Stimulated activated CD8-positive, alpha-beta memory T cell treated with anti-CD3 and anti-CD28 coated beads, Interleukin-15, amount 100 ng/mL, for 24 hours (primary cell): ENCODE measurements around the gene NCOA1.
A peak's percentile ranks its signal among the peaks of the same experiment; 100 is the strongest.
"Not testable (repeated sequence)": the region's sequence is repeated elsewhere in the genome, so short reads cannot be mapped to it uniquely, and the experiment has no call there.

Source experiments
- DNase-seq: peaks from one replicate; pipeline ENCODE4 v3.0.0-alpha.2; 2020; ENCODE audit warnings: low read depth

Gene NCOA1

DNA sequence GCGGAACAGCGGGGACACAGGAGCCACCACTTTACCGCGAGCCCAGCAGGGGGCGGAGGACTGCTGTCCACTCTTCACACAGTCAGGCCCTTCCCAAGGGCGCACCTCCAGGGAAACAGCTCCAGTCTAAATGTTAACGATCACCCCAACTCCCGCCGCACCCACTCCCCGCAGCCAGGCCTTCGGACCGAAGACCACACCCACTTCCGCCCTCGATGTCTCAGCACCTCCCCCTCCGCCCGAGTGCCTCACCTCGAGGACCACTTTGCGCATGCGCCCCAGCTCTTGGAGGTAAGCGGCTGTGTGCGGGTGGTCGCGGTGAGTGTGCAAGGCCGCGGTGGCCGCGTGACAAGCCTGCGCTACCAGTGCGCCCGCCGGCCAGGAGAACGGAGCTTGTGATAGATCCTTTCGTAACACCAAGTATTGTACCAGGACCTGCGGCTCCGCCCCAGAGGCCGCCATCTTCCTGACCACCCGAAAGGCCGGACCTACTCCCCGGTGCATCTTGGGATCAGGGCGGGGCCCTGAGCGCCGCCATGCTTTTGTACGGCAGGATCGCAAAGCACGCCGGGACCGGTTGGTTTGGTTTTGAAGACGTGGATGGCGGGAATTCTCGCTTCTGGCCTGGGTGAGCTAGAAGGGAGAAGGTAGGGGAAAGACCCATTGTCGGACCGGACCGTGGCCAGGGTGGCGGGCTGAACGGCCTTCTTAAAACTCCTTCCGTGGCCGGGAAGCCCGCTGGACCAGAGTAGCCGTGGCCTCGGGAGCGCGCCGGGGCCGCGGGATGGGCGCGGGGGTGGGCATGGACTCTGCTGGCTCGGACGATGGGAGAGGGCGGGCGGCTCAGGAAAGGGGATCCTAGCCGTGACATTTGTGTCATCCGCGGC, 302.1 kb downstream of the NCOA1 start, which contains the start of the genes CENPO and PTRHD1:
Gene CENPO, plus strand, starts transcription at position 552 of the 887 bp plus-strand sequence. CDS start 495 bp downstream, outside the sequence.
Gene PTRHD1, minus strand, starts transcription at position 518 of the 887 bp plus-strand sequence. Its CDS starts 14 bp downstream, at position 504.
- DNase-seq = peak; percentile 84

DNA sequence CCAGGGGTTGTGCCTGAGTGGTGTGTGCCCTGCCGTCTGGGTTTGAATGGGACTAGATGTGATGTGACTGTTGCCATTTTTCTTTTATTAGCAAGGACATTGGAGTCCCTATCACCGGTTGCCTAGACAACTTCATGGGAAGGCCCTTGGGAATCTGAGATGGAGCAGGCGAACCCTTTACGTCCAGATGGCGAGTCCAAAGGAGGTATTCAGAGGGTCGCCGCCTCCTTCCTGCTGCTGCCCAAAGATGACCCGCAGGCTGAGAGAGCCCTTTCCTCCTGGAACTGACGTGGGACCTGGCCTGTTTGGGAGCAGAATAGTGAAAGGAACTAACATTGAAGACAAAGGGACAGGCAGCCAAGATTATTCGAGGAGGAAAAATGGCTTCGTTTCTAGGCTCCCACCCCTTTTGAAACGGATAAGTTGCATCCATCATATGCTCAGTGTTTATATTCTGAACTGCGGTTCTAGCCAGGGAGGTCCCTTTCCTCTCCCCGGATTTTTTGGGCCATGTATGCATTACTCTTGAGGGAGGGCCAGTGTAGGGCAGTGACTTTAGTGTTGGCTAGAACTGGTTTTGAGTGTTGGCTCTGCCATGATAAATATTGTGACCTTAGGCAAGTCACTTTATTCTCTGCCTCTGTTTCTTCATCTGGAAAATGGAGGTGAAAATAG, 302.8 kb downstream of the NCOA1 start:
- DNase-seq = no peak

DNA sequence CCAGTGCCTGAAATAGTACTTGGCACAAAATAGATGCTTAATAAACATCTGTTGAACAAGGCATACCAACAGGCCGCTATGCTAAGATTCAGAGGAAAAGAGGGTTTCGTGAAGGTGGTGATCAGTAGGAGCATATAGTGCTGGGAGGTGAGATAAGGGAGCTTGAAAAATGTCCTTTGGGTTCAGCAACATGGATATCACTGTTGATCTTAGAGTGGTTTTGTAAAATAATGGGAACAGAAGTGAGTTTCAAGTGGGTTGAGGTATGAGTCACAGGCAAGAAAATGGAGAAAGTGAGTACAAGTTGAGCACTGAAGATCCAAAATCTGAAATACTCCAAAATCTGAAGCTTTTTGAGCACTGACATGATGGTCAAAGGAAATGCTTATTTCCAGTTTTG, 306.6 kb downstream of the NCOA1 start:
- no peak for DNase-seq

DNA sequence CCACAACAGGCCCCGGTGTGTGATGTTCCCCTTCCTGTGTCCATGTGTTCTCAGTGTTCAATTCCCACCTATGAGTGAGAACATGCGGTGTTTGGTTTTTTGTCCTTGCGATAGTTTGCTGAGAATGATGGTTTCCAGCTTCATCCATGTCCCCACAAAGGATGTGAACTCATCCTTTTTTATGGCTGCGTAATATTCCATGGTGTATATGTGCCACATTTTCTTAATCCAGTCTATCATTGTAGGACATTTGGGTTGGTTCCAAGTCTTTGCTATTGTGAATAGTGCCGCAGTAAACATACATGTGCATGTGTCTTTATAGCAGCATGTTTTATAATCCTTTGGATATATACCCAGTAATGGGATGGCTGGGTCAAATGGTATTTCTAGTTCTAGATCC, 309.4 kb downstream of the NCOA1 start:
- not testable (repeated sequence) for DNase-seq

DNA sequence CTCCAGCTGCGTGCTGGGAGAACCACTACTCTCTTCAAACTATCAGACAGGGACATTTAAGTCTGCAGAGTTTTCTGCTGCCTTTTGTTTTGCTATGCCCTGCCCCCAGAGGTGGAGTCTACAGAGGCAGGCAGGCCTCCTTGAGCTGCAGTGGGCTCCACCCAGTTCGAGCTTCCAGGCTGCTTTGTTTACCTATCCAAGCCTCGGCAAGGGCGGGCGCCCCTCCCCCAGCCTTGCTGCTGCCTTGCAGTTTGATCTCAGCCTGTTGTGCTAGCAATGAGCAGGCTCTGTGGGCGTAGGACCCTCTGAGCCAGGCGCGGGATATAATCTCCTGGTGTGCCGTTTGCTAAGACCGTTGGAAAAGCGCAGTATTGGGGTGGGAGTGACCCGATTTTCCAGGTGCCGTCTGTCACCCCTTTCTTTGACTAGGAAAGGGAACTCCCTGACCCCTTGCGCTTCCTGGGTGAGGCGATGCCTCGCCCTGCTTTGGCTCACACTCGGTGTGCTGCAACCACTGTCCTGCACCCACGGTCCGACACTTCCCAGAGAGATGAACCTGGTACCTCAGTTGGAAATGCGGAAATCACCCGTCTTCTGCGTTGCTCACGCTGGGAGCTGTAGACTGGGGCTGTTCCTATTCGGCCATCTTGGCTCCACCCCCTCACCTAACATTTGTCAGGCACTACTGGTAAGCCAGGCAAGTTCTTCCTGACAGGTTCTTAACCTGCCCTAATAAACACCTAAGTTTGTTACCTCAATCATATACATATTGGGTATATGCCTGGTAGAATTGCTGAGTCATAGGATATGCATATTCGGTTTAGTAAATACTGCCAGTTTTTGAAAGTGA, 315.0 kb downstream of the NCOA1 start:
- DNase-seq = not testable (repeated sequence)

DNA sequence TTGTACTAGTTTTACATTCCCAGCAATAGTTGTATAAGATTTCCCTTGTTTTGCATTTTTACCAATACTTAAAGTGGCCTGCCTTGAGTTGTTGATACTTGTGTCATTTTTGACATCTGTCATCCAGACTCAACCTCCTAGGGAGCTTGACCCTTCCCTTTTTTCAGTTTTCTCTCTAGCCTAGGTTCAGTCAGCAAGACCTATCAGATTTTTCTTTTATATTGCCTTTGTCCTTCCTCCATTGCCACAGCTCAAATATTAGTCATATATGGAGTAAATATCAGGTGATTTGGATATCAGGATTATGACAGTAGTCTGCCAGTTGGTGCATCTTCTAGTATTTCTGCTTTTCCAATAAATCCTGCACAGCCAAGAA, 315.6 kb downstream of the NCOA1 start:
- no peak for DNase-seq

DNA sequence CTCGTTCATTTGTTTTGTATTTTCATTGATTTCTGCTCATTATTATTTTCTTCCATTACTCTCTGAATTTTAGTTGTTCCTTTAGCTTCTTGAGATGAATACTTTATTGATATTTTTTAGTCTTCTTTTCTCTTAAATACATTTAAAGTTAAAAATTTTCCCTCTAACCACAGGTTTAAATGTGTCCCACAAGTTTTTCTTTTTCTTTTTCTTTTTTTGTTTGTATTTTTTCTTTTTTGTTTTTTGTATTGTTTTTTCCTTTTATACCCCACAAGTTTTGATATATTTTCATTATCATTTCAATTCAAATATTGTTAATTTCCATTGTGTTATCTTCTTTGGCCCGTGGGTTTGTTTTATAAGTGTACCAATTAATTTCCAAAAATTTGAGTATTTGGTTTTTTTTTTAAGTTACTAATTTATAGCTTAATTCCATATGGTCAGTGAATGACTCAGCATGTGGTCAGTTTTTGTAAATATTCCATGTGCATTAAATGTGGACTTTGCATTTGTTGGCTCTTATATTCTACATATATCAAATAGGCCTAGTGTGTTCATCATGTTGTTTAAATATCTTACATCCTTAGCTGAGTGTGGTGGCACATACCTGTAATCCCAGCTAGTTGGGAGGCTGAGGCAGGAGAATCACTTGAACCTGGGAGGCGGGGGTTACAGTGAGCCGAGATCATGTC, 318.4 kb downstream of the NCOA1 start:
- no peak for DNase-seq

DNA sequence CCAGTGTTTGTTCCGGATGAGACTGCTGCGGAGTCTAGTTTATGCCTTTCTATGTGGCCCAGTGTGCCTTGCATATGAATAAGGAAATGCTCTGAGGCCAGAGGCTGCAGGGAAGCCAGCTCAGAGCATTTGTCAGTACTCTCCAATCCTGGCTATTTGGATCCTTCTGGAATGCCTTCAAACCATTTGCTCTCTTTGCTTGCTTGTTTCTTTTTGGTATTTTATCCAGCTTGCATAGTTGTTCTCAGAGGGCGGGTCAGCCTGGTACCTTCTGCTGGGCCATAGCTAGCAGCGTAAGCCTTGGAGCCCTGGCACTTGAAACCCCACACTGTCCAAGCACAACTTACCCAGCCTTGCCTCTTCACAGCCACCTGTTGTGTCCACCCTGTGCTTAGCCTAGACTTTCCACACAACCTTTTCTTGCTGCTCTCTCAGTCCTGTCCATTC, 322.7 kb downstream of the NCOA1 start:
- no peak for DNase-seq

DNA sequence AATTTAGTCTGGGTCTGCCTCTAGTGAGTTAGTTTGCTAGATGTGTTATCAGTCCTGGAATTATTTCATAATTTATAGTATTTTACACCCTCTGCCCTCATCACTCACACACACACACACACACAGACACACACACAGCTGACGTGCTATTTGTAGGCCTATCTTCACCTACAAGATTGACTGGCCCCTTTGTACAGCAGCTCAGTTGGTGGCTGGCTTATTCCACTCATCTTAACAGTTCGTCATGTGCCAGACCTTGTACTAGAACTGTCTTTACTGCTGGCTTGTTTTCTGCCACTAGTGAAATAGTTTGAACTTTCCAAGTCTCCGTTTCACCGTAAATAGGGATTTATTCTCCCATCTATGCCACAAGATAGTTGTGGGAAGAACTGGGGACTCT, 323.5 kb downstream of the NCOA1 start:
- no peak for DNase-seq

DNA sequence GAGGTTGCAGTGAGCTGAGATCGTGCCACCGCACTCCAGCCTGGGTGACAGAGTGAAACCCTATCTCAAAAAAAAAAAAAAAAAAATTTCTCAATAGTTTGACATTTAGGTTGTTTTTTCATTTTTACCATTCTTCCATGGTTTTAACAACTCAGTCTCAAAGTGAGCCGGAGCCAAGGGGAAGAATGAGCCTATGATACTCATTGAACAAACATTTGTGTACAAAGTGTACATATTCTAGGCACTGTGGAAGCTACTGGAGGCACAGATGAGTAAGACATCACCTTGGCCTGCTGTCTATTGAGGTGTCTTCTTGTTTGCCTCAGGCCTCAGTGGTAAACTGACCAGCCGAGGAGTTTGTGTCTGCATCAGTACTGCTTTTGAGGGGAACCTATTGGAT, 324.1 kb downstream of the NCOA1 start:
- no peak for DNase-seq

DNA sequence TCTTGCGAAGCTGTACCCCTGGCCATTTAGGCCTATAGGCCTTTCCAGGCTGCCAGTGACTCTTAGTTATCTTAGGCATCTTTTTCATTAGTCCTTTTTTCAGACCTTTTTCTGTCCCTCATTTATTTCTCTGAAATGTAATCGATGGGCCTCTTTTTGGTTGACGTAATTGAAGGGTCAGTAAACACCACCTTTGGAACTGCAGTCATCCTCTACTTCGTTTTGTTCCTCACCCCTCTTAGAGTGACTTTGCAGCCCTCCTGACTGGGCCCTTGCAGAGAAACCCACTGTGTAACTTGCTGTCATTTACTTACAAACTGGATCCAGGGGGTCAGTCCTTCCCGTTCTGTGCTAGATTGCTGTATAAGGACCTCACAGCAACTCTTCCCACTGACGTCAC, 325.4 kb downstream of the NCOA1 start:
- no peak for DNase-seq

DNA sequence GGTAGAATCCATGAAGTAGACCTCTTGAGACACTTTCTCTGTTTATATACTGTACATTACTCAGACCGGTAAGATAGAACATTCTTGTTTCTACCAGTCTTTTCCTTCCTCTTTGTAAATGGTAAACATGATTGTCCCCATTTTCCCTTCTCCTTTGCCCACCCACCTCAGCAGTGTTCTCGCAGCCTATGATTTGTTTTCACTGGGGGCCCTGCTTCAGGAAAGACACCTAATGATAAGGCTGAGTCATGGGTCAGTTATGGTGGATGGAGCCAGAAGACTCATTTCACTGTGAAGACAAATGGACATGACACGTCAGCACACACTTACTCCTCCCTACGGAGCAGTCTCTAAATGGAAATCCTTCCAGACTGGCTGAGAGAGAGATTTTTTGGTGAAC, 325.8 kb downstream of the NCOA1 start:
- DNase-seq = no peak

DNA sequence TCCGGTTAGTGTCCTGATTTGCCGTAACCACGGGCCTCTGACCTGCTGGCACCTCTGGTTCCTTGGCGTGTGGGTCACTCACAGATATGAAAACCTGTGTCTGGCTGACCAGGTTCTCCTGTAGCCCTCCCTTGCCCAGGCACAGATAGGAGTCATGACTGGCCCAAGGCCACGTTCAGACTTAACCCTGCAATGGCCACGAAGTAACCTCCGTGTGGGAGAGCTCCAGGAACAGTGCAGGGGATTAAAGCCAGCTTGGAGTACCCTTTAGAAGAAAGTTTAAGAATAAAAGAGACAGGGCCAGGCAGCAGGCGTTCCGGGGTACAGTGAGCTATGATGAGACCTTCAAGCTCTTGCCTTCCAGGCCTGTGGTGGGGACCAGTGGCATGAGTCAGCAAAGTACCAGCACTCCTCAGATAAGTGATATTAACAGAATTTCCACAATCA, 327.7 kb downstream of the NCOA1 start:
- no peak for DNase-seq

DNA sequence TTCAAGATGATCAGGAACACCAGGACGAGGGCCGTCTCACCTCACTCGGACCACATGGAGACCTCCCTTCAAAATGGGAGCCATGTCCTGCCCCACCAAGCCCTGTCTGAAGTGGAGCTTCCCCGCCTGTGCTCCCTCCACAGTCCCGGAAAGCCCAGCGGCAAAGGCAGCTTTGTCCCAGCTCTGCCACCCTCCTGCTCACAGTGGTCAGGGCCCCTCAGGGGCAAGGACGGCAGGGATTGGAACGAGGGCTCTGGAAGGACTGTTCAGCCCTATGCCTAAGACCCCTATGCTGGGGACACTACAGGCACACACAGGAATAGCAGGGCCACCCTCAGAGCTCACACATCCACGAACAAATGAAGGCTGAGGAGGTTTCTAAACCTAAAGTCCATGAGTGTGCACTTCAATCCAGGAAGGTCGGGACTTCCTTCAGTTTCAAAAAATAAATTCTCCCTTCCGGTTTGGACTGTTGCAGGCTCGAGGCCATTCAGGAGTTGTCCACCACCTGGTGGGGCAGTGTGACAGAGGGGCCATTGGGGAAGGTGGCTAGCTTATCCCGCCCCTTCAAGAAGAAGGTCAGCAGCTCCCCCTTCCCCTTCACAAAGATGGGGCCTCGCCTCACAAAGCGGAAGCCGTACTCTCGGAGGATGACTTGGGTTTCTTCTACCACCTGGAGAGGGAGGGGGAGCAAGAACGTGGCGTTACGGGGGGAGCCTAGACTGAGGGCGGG, 328.6 kb downstream of the NCOA1 start:
- DNase-seq = no peak

DNA sequence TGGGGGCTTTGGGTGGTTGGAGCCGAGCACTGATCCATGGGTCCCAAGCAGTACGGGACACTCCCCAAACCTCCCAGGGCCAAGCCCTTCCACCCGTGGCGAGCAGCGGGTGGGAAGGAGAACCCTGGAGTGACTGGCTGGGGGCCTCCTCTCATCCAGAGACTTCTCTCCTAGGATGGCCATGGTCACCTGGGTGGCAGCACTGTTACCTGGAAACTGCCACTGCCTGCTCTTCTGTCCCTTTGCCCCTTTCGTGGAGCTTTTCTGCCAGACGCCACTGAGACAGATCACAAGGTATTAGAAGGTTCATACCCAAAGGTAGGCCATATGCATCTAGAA, 329.1 kb downstream of the NCOA1 start:
- DNase-seq = no peak
